ENCODE measurements around the gene ELMO1.

Gene ELMO1

DNA sequence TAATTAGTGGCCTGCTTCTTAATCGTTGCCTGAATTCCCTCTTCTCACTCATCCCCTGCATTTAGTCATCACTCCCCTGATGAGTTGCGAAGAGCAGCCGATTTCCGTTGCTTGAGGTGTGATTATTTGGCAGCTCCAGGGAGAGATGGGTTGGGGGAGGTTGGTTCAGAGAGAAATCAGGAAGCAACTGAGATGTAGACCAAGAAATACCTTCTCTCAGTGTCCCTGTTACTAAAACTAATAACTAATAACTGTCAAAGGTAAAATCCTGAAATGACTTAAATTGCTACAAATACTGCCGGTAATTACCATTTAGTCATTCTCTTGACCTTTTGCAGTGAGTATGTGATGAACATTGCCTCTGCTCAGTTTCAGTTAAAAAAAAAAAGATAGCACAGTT lies 76.9 kb downstream of the ELMO1 start:
- TF ChIP-seq, protein P1, sequence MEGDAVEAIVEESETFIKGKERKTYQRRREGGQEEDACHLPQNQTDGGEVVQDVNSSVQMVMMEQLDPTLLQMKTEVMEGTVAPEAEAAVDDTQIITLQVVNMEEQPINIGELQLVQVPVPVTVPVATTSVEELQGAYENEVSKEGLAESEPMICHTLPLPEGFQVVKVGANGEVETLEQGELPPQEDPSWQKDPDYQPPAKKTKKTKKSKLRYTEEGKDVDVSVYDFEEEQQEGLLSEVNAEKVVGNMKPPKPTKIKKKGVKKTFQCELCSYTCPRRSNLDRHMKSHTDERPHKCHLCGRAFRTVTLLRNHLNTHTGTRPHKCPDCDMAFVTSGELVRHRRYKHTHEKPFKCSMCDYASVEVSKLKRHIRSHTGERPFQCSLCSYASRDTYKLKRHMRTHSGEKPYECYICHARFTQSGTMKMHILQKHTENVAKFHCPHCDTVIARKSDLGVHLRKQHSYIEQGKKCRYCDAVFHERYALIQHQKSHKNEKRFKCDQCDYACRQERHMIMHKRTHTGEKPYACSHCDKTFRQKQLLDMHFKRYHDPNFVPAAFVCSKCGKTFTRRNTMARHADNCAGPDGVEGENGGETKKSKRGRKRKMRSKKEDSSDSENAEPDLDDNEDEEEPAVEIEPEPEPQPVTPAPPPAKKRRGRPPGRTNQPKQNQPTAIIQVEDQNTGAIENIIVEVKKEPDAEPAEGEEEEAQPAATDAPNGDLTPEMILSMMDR (IDR thresholded peaks at IDR 0.05; ENCODE audit: low read depth, low read length, poor library complexity, severe bottlenecking): no peak
- peak; percentile 83; the same call in 1 of the 2 replicates for TF ChIP-seq EZH2phosphoT487 (IDR thresholded peaks at IDR 0.05; ENCODE audit: borderline replicate concordance, low read length)
- Histone ChIP-seq H3K4me1 (ENCODE audit: control insufficient read depth, low read length) (no peaks in the 10 kb centered on the region), H3K4me3 (ENCODE audit: low read length) (no peak overlapping the region), H3K27ac (ENCODE audit: low read depth, low read length) (no peak overlapping the region), H3K27me3 (ENCODE audit: control insufficient read depth, low read length) (peaks cover 15% of the 10 kb centered on the region), H3K36me3 (ENCODE audit: control insufficient read depth, low read length) (no peaks in the 10 kb centered on the region), H3K79me2 (ENCODE audit: control insufficient read depth, low read length) (no peaks in the 10 kb centered on the region), H3K4me2 (ENCODE audit: low read length) (no peak overlapping the region), H4K20me1 (ENCODE audit: control insufficient read depth, insufficient read depth, low read depth, low read length) (no peaks in the 10 kb centered on the region), H3K9me3 (ENCODE audit: control insufficient read depth, insufficient read depth, low read length) (peaks cover 16% of the 10 kb centered on the region; the same call in 1 of the 2 replicates), H3K9me2 (replicated peaks; ENCODE audit: control insufficient read depth, low read length) (no peaks in the 10 kb centered on the region), H3F3A (ENCODE audit: control insufficient read depth, insufficient read depth) (no peaks in the 10 kb centered on the region)

DNA sequence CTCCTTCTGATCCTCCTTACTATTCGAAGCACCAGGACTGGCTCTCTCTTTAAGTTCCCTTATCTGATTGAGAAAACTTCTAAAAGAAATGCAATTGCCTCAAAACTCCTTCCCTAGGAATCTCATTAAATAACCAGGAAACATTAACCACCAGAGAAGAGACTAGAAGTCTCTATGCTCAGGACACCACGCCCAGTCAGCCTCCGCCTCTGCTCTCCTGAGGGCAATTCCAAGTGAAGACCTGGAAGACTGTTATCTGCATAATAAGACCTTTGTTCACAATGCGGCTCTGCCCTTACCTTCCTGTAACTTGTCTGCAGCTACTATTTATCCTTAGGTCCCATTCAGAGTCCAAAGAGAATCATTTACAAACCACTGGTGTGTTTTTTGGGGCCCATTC lies 78.8 kb downstream of the ELMO1 start:
- H3F3A ChIP-seq (ENCODE audit: control insufficient read depth, insufficient read depth): no peaks in the 10 kb centered on the region
- H3K4me3 ChIP-seq (ENCODE audit: low read length): no peak overlapping the region
- no peaks in the 10 kb centered on the region for H3K36me3 ChIP-seq (ENCODE audit: control insufficient read depth, low read length)
- TF ChIP-seq, protein P1 (IDR thresholded peaks at IDR 0.05; ENCODE audit: low read depth, low read length, poor library complexity, severe bottlenecking): no peak
- no peak for TF ChIP-seq EZH2phosphoT487 (IDR thresholded peaks at IDR 0.05; ENCODE audit: borderline replicate concordance, low read length)
- H3K4me2 ChIP-seq (ENCODE audit: low read length): no peak overlapping the region
- no peaks in the 10 kb centered on the region for H3K79me2 ChIP-seq (ENCODE audit: control insufficient read depth, low read length)
- no peaks in the 10 kb centered on the region for H3K9me2 ChIP-seq (replicated peaks; ENCODE audit: control insufficient read depth, low read length)
- no peaks in the 10 kb centered on the region for H4K20me1 ChIP-seq (ENCODE audit: control insufficient read depth, insufficient read depth, low read depth, low read length)
- H3K9me3 ChIP-seq (ENCODE audit: control insufficient read depth, insufficient read depth, low read length): no peaks in the 10 kb centered on the region
- H3K27me3 ChIP-seq (ENCODE audit: control insufficient read depth, low read length): peaks cover 15% of the 10 kb centered on the region
- no peak overlapping the region for H3K27ac ChIP-seq (ENCODE audit: low read depth, low read length)
- H3K4me1 ChIP-seq (ENCODE audit: control insufficient read depth, low read length): no peaks in the 10 kb centered on the region

DNA sequence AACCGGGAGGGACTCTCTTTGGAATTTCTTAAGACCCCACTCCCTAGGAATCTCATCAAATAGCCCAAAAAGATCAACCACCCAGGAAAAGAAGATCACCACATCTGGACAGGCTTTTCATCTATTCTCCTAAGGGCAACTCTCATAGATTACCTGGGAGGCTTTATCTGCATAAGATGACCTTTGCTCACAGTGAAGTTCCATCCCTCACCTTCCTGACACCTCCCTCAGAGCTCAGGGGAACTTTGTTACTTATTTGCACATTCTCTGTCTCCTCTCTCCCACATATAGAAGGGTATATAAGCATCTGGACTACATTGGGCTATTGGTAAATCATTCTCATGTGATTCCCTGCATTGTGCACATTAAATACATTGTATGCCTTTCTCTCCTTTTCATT lies 80.1 kb downstream of the ELMO1 start:
- no peak for TF ChIP-seq EZH2phosphoT487 (IDR thresholded peaks at IDR 0.05; ENCODE audit: borderline replicate concordance, low read length)
- TF ChIP-seq, protein P1 (IDR thresholded peaks at IDR 0.05; ENCODE audit: low read depth, low read length, poor library complexity, severe bottlenecking): no peak
- Histone ChIP-seq H3K4me3 (ENCODE audit: low read length) (no peak overlapping the region), H3K4me2 (ENCODE audit: low read length) (no peak overlapping the region), H3K9me3 (ENCODE audit: control insufficient read depth, insufficient read depth, low read length) (no peaks in the 10 kb centered on the region), H3K4me1 (ENCODE audit: control insufficient read depth, low read length) (no peaks in the 10 kb centered on the region), H3K9me2 (replicated peaks; ENCODE audit: control insufficient read depth, low read length) (no peaks in the 10 kb centered on the region), H3F3A (ENCODE audit: control insufficient read depth, insufficient read depth) (no peaks in the 10 kb centered on the region), H3K79me2 (ENCODE audit: control insufficient read depth, low read length) (no peaks in the 10 kb centered on the region), H4K20me1 (ENCODE audit: control insufficient read depth, insufficient read depth, low read depth, low read length) (no peaks in the 10 kb centered on the region), H3K27me3 (ENCODE audit: control insufficient read depth, low read length) (peaks cover 15% of the 10 kb centered on the region), H3K27ac (ENCODE audit: low read depth, low read length) (no peak overlapping the region), H3K36me3 (ENCODE audit: control insufficient read depth, low read length) (no peaks in the 10 kb centered on the region)
